GM12864 (cell line): Measurements from ENCODE around the gene CDT1.

Experiments used
- DNase-seq: peaks from one replicate; pipeline ENCODE4 v3.0.0-alpha.2; 2011; ENCODE audit warnings: low read depth
- H3K4me3 ChIP-seq: 2 replicates; pipeline ENCODE4 v1.5.1; 2011; ENCODE audit warnings: mild to moderate bottlenecking, low read depth, low read length, control low read depth
- CTCF ChIP-seq: IDR thresholded peaks from 2 replicates; pipeline ENCODE4 v1.5.1; 2011; ENCODE audit warnings: low read depth, mild to moderate bottlenecking, moderate library complexity, low read length, control low read depth, inconsistent platforms; ENCODE audit errors: missing control alignments

The CDT1 gene

DNA sequence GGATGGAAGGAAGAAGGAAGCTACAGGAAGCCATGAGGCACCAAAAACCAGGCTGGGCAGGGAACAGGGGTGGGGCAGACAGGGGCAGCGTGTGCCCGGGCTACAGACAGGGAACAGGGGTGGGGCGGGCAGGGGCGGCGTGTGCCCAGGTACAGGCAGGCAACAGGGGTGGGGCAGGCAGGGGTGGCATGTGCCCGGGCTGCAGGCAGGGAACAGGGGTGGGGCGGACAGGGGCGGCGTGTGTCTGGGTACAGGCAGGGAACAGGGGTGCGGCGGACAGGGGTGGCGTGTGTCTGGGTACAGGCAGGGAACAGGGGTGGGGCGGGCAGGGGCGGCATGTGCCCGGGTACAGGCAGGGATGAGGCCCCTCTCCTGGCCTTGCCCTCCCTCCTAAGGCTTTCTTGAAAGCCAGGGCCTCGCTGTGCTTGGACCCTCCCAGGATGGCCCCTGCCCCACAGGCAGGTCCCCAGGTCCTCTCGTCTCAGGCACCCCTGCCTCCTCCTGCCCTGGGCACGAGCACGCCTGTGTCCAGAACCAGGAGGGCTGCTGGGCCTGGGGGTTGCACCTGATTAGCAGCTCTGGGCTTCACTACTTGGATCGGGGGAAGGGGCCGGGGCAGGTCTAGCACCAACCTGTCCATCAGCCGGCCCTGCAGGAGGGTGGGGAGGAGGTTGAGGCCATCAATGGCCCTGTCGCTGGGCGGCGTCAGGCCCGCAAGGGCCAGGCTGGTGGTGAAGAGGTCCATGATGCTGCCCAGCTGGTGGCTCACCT, 22.7 kb downstream of the CDT1 start:
- H3K4me3 ChIP-seq = no peak overlapping the region
- no peak for TF ChIP-seq CTCF
- no peak for DNase-seq

- no peak for DNase-seq
- TF ChIP-seq CTCF = no peak
- no peak overlapping the region for H3K4me3 ChIP-seq
These were observed 24.1 kb downstream of the CDT1 start for GRCh38 chr16:88827727-88828126.

GRCh38 chr16:88828711-88829110, 25.1 kb downstream of the CDT1 start:
- no peak for TF ChIP-seq CTCF
- no peak for DNase-seq
- H3K4me3 ChIP-seq = no peak overlapping the region

DNA sequence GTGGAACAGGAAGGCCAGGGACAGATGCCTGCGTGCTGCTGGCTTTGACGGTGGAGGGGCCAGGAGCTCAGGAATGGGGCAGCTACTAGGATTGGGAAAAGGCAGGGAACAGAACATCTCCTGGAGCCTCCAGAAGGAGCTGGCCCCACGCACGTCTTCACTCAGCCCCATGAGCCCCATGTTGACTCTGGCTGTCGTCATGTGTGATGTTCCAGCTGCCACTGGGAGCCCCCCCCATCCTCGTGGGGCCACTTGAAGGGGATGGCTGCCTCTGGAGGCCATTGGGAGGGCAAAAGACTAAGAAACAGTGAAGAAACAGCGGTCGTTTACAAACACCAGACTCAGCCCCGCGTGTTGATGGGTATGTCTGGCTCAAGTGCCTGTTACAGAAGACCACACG, 26.7 kb downstream of the CDT1 start:
- TF ChIP-seq CTCF = no peak

GRCh38 chr16:88830783-88831182, 27.2 kb downstream of the CDT1 start:
- DNase-seq = no peak
- TF ChIP-seq CTCF = no peak
- no peak overlapping the region for H3K4me3 ChIP-seq

More for the DNA sequence above, 26.7 kb downstream of the CDT1 start:
- no peak for DNase-seq
- no peak overlapping the region for H3K4me3 ChIP-seq

DNA sequence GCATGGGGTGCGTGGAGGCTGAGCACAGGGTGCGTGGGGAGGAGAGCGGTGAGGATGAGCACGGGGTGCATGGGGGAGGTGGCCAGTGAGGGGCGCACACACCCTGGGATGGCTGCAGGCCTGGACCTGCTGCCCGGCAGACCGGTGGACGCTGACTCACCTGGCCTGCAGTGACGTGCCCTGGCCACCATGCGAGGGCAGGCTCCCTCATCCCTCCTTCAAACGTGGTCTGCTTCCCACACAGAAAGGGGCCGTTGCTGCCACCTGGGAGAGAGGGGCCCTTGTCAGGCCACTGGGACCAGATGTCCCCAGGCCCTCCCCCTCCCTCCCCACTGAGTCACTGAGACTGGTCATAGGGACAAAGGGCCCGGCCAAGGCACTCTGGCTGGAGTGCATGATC, 28.2 kb downstream of the CDT1 start:
- DNase-seq = no peak
- TF ChIP-seq CTCF = no peak

GRCh38 chr16:88833086-88833485, 29.5 kb downstream of the CDT1 start:
- no peak for DNase-seq
- no peak overlapping the region for H3K4me3 ChIP-seq
- no peak for TF ChIP-seq CTCF

More for the DNA sequence above, 28.2 kb downstream of the CDT1 start:
- no peak overlapping the region for H3K4me3 ChIP-seq
